PC-9 (cell line): ENCODE data around the gene STIMATE. TPM values are rescaled to one million over a fixed set of nuclear protein-coding genes. Genes with fewer than 3 reads are reported as not detected.

Experiments used
- BruUV-seq: library from RNA; stranded (reverse); fragments of 400-500 nt; replicated peaks from 2 replicates; lab custom pipeline; 2021; lab: Mats Ljungman, UMichigan
- CTCF ChIA-PET: fragments of 300-600 bp; sonication (Branson Sonifier 250); formaldehyde crosslinking; loops from one replicate; lab custom pipeline; 2022; ENCODE audit warnings: antibody characterized with exemption; lab: Charles Lee
- POLR2A ChIA-PET: fragments of 300-600 bp; sonication (Branson Sonifier 250); formaldehyde crosslinking; loops from one replicate; lab custom pipeline; 2022; ENCODE audit warnings: antibody characterized with exemption; ENCODE audit not compliant: unreplicated experiment; lab: Charles Lee
- DNase-seq, 2 experiments: peaks; one replicate each; pipeline versions ENCODE4 v3.0.0 to v3.0.0-alpha.2; 2015 to 2022; ENCODE audit warnings: mixed read lengths in 1 of 2
- H2AFZ ChIP-seq: fragments of 200-600 bp; sonication (generic); 2 replicates; pipeline ENCODE4 v1.8.1; 2017; ENCODE audit warnings: antibody characterized with exemption
- H3F3A ChIP-seq: fragments of 200-600 bp; sonication (generic); 2 replicates; pipeline ENCODE4 v1.8.1; 2017; ENCODE audit warnings: antibody characterized with exemption, mild to moderate bottlenecking, low read depth; ENCODE audit not compliant: insufficient read depth
- H3K27ac ChIP-seq: fragments of 200-600 bp; sonication (generic); 2 replicates; pipeline ENCODE4 v1.6.1; 2016; ENCODE audit warnings: mixed run types
- H3K27me3 ChIP-seq: fragments of 200-600 bp; sonication (generic); 2 replicates; pipeline ENCODE4 v1.6.1; 2016; ENCODE audit warnings: low read depth, mixed run types; ENCODE audit not compliant: insufficient read depth
- H3K36me3 ChIP-seq: fragments of 200-600 bp; sonication (generic); 2 replicates; pipeline ENCODE4 v1.6.1; 2016; ENCODE audit warnings: low read depth, mixed run types
- H3K4me1 ChIP-seq: fragments of 200-600 bp; sonication (generic); replicated peaks from 2 replicates; pipeline ENCODE4 v1.6.1; 2016; ENCODE audit warnings: mixed run types; ENCODE audit not compliant: insufficient read depth
- H3K4me2 ChIP-seq: fragments of 200-600 bp; sonication (generic); 2 replicates; pipeline ENCODE4 v1.6.1; 2017; ENCODE audit warnings: mixed run types
- H3K4me3 ChIP-seq: fragments of 200-600 bp; sonication (generic); 2 replicates; pipeline ENCODE4 v1.6.1; 2016; ENCODE audit warnings: mixed run types
- H3K79me2 ChIP-seq: fragments of 200-600 bp; sonication (generic); 2 replicates; pipeline ENCODE4 v1.6.1; 2017; ENCODE audit warnings: low read depth, mixed run types
- H3K9me2 ChIP-seq: fragments of 200-600 bp; sonication (generic); 2 replicates; pipeline ENCODE4 v1.8.1; 2017; ENCODE audit warnings: mild to moderate bottlenecking; ENCODE audit not compliant: insufficient read depth
- H3K9me3 ChIP-seq: fragments of 200-600 bp; sonication (generic); 2 replicates; pipeline ENCODE4 v1.8.1; 2016; ENCODE audit warnings: low read depth; ENCODE audit not compliant: insufficient read depth
- H4K20me1 ChIP-seq: fragments of 200-600 bp; sonication (generic); 2 replicates; pipeline ENCODE4 v1.8.1; 2017; ENCODE audit not compliant: insufficient read depth
- EZH2 ChIP-seq: fragments of 200-600 bp; sonication (generic); IDR thresholded peaks from 2 replicates; pipeline ENCODE4 v1.8.0; 2017; ENCODE audit warnings: antibody characterized with exemption, low read depth
- intact Hi-C: fragments of 100-400 bp; cut with micrococcal nuclease; formaldehyde crosslinking; loops from one replicate; pipeline ENCODE4 v1.10.0; 2022; ENCODE audit not compliant: unreplicated experiment
- total RNA-seq: library from RNA; stranded (reverse); gene quantifications from 2 replicates; pipeline ENCODE4 v1.2.3, GENCODE V29; 2021
- TF ChIP-seq, protein P1 (sequence below): fragments of 200-600 bp; sonication (generic); conservative IDR thresholded peaks from 2 replicates; pipeline ENCODE4 v1.6.1; 2017; ENCODE audit warnings: mixed run types, antibody characterized with exemption, mild to moderate bottlenecking, moderate library complexity

Gene STIMATE
- total RNA-seq, 1 experiment from 2014 or later: 16.8 TPM

DNA sequence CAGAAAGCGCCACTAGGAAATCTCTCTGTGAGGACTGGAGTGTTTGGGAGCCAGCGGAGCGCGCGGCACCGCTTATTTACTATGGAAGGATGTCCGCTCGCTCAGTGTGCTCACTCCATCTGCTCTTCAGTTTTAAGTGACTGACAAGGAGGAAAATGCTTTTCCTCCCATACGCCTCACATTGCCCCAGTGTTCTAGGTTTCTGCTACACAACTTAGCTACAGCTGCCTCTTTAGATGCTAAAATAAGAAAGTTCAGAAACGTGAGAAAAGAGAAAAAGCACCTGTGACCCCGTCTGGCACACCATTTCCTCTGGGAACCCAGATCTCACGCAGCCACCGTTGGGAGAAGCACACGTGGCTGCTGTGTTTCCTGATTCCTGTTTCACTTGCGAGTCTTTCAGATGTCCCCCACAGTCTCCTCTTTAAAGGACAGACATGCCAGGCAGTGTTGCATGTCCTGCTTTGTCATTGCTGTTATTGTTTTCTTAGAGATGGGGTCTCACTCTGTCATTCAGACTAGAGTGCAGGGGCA lies 50.8 kb downstream of the STIMATE start:
- BruUV-seq: no TSS peak
- H3K4me3 ChIP-seq: no peak overlapping the region
- no peaks in the 10 kb centered on the region for H3K4me1 ChIP-seq
- H3K36me3 ChIP-seq: no peaks in the 10 kb centered on the region
- ChIA-PET POLR2A (no interaction called here), CTCF (no interaction called here)
- no peak overlapping the region for H3K27ac ChIP-seq
- H3K27me3 ChIP-seq: no peaks in the 10 kb centered on the region
- TF ChIP-seq, protein P1, sequence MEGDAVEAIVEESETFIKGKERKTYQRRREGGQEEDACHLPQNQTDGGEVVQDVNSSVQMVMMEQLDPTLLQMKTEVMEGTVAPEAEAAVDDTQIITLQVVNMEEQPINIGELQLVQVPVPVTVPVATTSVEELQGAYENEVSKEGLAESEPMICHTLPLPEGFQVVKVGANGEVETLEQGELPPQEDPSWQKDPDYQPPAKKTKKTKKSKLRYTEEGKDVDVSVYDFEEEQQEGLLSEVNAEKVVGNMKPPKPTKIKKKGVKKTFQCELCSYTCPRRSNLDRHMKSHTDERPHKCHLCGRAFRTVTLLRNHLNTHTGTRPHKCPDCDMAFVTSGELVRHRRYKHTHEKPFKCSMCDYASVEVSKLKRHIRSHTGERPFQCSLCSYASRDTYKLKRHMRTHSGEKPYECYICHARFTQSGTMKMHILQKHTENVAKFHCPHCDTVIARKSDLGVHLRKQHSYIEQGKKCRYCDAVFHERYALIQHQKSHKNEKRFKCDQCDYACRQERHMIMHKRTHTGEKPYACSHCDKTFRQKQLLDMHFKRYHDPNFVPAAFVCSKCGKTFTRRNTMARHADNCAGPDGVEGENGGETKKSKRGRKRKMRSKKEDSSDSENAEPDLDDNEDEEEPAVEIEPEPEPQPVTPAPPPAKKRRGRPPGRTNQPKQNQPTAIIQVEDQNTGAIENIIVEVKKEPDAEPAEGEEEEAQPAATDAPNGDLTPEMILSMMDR: no peak
- TF ChIP-seq EZH2: no peak
- no peaks in the 10 kb centered on the region for H3K9me2 ChIP-seq
- H2AFZ ChIP-seq: no peak overlapping the region
- no peak for DNase-seq
- H4K20me1 ChIP-seq: 0 out of 2 replicates have a peak, but pooled peaks cover 3% of the 10 kb centered on the region
- H3F3A ChIP-seq: no peaks in the 10 kb centered on the region
- H3K4me2 ChIP-seq: no peak overlapping the region
- intact Hi-C loops: no loop called here
- H3K9me3 ChIP-seq: no peaks in the 10 kb centered on the region
- H3K79me2 ChIP-seq: no peaks in the 10 kb centered on the region

DNA sequence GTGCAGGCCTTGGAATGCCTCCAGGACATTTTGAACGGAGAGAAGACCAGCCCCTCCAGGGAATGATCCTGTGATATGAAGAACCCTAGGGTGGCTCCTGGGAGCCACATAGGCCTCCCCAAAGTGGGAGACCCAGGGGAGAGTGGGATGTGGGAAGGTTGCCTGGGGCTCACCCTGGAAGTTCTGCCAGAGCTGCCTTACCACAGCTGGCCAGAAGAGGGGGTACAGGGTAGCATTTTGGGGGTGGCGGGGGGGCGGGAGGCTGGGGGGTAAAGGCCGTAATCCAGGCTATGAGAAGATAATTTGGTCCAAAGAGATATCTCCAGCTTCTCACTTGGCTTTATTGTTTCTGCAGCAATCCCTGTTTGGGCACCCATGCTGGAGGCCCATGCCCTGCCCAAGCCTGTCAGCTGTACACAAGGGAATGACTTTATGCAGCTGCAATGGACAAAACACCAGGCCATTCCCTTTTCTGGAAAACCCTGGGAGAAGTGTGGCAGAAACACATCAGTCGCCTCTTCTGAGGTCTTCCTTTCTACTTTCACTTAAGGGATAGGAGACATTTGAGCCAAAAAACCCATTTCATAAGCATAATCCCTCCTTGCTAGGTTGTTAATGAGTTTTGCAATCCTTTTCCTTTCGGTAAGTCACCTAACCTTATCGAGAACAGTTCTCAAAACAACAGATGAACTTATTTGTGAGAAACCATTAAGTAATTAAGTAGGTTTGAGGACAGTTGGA lies 51.5 kb downstream of the STIMATE start:
- ChIA-PET POLR2A (no interaction called here), CTCF (interaction anchor here (0.6 kb wide), 1 partner anchor 226 kb away, joined by 9 read pairs; no protein-coding TSS in a partner anchor)
- no TSS peak for BruUV-seq
- Histone ChIP-seq H2AFZ (no peak overlapping the region), H3K36me3 (no peaks in the 10 kb centered on the region), H3F3A (no peaks in the 10 kb centered on the region), H4K20me1 (no peaks in the 10 kb centered on the region), H3K27me3 (no peaks in the 10 kb centered on the region), H3K4me3 (no peak overlapping the region), H3K4me2 (no peak overlapping the region), H3K9me2 (no peaks in the 10 kb centered on the region), H3K27ac (no peak overlapping the region), H3K79me2 (no peaks in the 10 kb centered on the region), H3K9me3 (no peaks in the 10 kb centered on the region), H3K4me1 (no peaks in the 10 kb centered on the region)
- DNase-seq: no peak
- TF ChIP-seq, protein P1: peak; percentile 65
- no peak for TF ChIP-seq EZH2
- intact Hi-C loops: no loop called here

DNA sequence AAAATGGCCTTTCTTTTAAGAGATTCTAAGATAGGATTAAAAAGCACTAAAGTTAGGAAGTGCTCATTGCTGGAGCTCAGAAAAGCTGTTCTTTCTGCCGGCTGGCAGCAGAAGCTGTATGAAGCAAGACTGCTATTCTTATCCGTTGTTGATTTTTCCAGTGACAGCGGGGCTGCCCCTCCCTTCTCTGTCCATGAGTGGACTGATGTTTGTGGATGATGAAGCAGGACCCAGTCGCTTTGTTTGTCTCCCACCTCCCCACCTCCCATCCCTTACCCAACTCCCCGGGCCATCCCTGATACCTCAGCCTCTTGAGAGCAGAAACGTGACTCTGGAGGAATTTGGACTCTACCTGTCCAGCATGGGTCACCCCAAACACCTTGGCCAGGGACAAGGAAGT lies 52.2 kb downstream of the STIMATE start:
- no peaks in the 10 kb centered on the region for H4K20me1 ChIP-seq
- no peaks in the 10 kb centered on the region for H3K27me3 ChIP-seq
- no peaks in the 10 kb centered on the region for H3K9me3 ChIP-seq
- no peaks in the 10 kb centered on the region for H3F3A ChIP-seq
- POLR2A ChIA-PET: no interaction called here
- DNase-seq: no peak
- no peaks in the 10 kb centered on the region for H3K9me2 ChIP-seq
- H3K36me3 ChIP-seq: no peaks in the 10 kb centered on the region
- no peaks in the 10 kb centered on the region for H3K4me1 ChIP-seq
- no peak overlapping the region for H3K4me2 ChIP-seq
- H2AFZ ChIP-seq: no peak overlapping the region
- intact Hi-C loops: no loop called here
- BruUV-seq: no TSS peak
- H3K4me3 ChIP-seq: no peak overlapping the region
- no peak overlapping the region for H3K27ac ChIP-seq
- TF ChIP-seq EZH2: no peak
- TF ChIP-seq, protein P1: no peak
- CTCF ChIA-PET: interaction anchor here (0.6 kb wide), 1 partner anchor 227 kb away, joined by 9 read pairs; no protein-coding TSS in a partner anchor
- H3K79me2 ChIP-seq: no peaks in the 10 kb centered on the region
